GM12872 (cell line): ENCODE measurements around the gene RBM10.

ENCODE experiments used
- TF ChIP-seq, protein P1 (sequence below): IDR thresholded peaks from 3 replicates; pipeline ENCODE4 v1.5.1; 2011; ENCODE audit warnings: low read depth, mild to moderate bottlenecking, low read length, moderate library complexity; ENCODE audit not compliant: insufficient read depth

The RBM10 gene

DNA sequence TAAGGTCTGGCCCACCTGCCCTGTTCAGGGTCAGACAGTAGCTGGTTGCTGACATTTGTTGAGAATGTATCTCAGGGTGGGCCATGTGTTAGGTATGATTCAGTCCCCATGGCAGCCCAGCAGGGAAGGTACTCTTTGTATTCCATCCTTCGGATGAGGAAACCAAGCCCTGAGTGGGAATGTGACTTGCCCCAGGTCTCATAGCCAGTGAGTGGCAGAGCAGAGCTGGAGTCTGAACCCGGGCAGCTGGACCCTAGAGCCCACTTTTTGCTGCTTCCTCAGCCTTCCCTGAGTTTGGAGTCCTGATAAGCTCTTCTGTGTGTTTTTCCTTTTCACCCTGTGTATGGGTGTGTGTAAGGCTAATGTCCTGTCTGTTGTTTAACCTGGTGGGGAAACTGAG is 27.0 kb downstream of the RBM10 start:
- TF ChIP-seq, protein P1, sequence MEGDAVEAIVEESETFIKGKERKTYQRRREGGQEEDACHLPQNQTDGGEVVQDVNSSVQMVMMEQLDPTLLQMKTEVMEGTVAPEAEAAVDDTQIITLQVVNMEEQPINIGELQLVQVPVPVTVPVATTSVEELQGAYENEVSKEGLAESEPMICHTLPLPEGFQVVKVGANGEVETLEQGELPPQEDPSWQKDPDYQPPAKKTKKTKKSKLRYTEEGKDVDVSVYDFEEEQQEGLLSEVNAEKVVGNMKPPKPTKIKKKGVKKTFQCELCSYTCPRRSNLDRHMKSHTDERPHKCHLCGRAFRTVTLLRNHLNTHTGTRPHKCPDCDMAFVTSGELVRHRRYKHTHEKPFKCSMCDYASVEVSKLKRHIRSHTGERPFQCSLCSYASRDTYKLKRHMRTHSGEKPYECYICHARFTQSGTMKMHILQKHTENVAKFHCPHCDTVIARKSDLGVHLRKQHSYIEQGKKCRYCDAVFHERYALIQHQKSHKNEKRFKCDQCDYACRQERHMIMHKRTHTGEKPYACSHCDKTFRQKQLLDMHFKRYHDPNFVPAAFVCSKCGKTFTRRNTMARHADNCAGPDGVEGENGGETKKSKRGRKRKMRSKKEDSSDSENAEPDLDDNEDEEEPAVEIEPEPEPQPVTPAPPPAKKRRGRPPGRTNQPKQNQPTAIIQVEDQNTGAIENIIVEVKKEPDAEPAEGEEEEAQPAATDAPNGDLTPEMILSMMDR, result no peak

DNA sequence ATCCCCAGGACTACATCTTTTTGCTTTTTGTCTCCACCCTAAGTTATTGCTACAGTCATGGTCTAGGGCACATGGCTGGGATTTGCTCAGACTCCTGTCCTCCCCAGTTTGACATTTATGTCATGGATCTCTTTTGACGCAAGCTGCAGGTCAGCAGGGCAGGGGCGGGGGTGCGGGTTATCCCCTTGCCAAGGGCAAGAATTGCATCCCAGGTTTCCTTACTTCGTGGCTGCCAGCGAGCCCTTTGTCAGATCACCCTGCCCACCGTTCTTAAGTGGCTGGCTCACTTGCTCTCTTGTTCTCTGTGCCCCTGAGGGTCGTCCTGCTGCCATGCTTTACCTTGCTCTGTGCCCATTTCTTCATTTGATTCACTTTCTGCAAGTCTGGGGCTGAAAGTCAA is 27.5 kb downstream of the RBM10 start:
- TF ChIP-seq, protein P1, result no peak

DNA sequence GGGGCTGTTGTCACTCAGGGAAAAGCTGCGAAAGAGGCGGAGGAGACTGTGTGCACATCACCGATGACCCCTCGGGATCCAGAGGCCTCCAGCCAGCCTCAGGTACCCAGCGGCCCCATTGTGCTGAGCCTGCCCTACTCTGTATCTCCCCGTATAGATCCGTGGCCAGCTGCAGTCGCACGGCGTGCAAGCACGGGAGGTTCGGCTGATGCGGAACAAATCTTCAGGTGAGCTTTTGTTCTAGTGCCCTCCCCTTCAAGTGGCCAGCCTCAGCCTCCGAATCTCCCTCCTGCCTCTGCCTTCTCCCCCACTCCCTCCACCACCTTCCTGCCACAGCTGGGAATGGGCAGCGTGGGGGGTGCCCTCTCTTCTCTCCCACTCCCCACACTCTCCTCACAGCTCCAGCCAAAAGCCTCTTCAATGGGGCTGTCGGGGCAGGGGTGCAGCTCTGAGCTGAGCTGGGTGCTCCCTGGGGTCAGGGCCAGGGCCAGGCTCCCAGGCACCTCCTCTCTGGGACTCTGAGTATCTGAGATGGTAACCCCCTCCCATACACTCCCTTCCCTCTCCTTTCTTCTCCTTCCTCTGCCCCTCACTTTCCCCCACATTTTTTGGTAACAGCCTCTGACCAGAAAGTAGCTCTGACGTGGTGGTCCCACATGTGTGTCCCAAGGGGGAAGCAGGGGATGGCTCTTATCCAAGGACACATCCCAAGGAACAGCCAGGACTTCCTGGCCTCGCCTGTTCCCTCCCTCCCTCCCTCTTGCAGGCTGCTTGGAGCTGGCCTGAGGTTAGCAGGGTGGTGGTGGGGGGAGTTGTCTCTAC is 28.2 kb downstream of the RBM10 start:
- TF ChIP-seq, protein P1, result no peak

DNA sequence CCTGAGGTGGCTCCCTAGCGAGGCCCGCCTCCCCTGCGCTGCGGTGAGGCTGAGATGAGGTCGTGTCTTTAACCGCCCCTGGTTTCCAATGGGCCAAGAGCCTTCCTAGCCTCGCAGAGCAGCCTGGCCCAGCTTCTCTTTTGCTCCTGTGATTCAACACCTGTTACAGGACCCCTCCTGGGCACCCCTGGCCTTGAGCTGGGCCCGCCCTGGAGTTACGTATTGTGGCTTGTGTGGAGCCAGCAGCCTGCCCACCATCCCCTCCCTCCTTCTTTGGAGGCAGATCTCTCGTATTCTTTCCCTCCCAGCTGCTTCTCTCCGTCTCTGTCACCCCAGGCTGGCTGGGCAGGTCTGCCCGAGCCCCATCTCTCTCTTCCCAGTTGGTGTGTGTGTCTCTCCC is 29.4 kb downstream of the RBM10 start:
- TF ChIP-seq, protein P1, result no peak

DNA sequence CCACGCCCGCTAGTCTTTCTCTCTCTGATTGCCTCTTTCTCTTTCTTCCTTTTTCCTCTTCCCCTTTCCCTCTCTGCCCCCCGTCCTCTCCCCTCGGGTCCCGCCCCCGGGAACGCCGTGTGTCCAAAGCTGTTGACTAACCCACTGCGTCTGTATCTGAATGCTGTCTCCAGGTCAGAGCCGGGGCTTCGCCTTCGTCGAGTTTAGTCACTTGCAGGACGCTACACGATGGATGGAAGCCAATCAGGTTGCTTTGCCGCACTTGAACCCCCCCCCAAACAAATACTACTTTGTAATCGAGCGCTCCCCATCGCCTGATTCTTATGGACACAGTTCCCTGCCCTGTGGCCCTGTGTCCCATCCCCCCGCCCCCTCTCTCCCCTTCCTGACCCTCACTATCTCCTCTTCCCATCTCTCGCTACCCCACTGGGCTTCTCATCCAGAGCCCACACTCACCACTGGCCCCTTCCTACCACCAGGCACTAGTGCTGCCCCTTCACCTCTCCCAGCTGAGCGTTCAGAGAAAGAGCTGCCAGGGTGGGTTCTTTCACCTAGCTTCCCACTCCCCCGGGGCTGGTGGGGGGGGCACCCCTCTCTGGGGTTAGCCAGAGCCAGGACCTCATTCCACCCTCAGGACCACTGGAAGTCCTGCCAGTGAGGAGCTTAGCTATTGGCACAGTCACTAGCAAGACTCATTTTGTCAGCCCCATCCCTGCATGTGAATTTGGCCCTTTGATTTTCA is 30.0 kb downstream of the RBM10 start:
- TF ChIP-seq, protein P1, result no peak

DNA sequence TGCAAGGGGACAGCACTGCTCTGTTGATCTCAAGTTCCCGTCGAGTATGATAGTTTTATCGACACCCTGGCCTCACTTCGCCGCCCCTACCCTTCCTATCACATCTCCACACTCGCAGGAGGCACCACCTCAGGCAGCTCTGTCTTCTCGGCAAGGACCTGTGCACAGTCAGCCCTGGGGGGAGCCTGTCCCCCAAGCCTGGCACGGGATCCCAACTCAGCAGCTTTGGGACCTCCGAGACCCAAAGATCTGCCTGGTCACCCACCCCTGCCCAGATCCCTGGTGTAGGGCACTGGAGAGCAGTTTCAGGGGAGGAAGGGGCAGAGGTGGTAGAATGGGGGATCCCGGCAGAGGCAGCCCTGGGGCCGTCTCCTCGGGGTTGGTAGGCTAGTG is 30.6 kb downstream of the RBM10 start:
- TF ChIP-seq, protein P1, result no peak

DNA sequence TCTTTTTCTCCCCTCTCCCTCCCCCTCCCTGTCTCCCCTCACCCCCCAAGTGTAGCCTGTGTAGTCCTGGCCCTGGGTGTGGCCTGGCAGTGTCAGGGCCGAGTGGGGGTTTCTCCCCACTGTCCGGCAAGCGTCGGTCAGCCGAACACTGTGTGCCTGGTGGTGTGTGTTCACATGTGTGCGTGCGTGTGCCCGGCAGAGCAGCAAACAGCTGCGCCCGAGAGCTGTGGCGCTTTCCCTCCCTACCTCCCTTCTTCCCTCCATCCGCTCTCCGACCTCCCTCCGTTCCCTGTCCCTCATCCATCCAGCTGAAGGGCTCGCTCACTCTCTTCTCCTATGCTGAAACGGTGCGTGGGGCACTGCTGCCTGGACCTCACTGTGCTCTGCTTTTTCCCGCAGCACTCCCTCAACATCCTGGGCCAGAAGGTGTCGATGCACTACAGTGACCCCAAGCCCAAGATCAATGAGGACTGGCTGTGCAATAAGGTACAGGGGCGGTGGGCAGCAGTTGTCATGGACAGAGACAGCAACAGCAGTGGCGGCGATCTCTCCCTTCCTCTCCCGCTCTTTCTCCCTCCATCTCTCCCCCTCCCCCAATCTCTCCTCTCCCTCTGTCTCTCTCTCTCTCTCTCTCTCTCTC is 31.2 kb downstream of the RBM10 start:
- TF ChIP-seq, protein P1, result no peak
